Mammary epithelial cell (primary cell): Measurements from ENCODE around the gene LRIG1.

ENCODE experiments used
- EZH2 ChIP-seq: IDR thresholded peaks from 2 replicates; pipeline ENCODE4 v1.6.1; 2012; ENCODE audit warnings: low read length, inconsistent platforms, borderline replicate concordance
- TF ChIP-seq, protein P1 (sequence below), 2 donors: IDR thresholded peaks in 1 of 2; conservative IDR thresholded peaks in 1 of 2; 2 replicates each; pipeline ENCODE4 v1.5.1; 2011 to 2012; ENCODE audit warnings: inconsistent platforms in 2 of 2, low read length in 2 of 2, mild to moderate bottlenecking in 2 of 2, control low read depth in 1 of 2, low read depth in 1 of 2; ENCODE audit not compliant: insufficient read depth in 1 of 2; ENCODE audit errors: extremely low read depth in 1 of 2

- TF ChIP-seq, protein P1, sequence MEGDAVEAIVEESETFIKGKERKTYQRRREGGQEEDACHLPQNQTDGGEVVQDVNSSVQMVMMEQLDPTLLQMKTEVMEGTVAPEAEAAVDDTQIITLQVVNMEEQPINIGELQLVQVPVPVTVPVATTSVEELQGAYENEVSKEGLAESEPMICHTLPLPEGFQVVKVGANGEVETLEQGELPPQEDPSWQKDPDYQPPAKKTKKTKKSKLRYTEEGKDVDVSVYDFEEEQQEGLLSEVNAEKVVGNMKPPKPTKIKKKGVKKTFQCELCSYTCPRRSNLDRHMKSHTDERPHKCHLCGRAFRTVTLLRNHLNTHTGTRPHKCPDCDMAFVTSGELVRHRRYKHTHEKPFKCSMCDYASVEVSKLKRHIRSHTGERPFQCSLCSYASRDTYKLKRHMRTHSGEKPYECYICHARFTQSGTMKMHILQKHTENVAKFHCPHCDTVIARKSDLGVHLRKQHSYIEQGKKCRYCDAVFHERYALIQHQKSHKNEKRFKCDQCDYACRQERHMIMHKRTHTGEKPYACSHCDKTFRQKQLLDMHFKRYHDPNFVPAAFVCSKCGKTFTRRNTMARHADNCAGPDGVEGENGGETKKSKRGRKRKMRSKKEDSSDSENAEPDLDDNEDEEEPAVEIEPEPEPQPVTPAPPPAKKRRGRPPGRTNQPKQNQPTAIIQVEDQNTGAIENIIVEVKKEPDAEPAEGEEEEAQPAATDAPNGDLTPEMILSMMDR (conservative IDR thresholded peaks at IDR 0.05 in 1 of 2, IDR thresholded peaks at IDR 0.05 in 1 of 2; ENCODE audit: extremely low read depth in 1 of 2, insufficient read depth in 1 of 2, low read depth in 1 of 2, low read length in 2 of 2), result no peak
- TF ChIP-seq EZH2, result no peak
Measured at GRCh38 chr3:66355394-66355793, 145.4 kb downstream of the LRIG1 start.
